Uterus (tissue), 4 donors: ENCODE data around the gene SLC39A12. TPM values are rescaled to one million over a fixed set of nuclear protein-coding genes. Genes with fewer than 3 reads are reported as not detected.

Experiments used
- DNase-seq, 2 donors: peaks; one replicate each; pipeline ENCODE4 v3.0.0-alpha.2; 2019 to 2020
- H3K27ac ChIP-seq, 2 donors: fragments of 200-600 bp; sonication (generic); 1 replicate in 1 of 2; 2 replicates in 1 of 2; pipeline ENCODE4 v1.5.1; 2016 to 2018
- H3K27me3 ChIP-seq, 2 donors: fragments of 200-600 bp; sonication (generic); one replicate each; pipeline ENCODE4 v1.5.1; 2018 to 2019; ENCODE audit warnings: control low read depth in 1 of 2
- H3K36me3 ChIP-seq, 2 donors: fragments of 200-600 bp; sonication (generic); one replicate each; pipeline ENCODE4 v1.5.1; 2019; ENCODE audit warnings: control low read depth in 1 of 2
- H3K4me1 ChIP-seq, 2 donors: fragments of 200-600 bp; sonication (generic); one replicate each; pipeline ENCODE4 v1.5.1; 2018 to 2019; ENCODE audit warnings: control low read depth in 1 of 2
- H3K4me3 ChIP-seq, 2 donors: fragments of 200-600 bp; sonication (generic); 1 replicate in 1 of 2; 2 replicates in 1 of 2; pipeline ENCODE4 v1.5.1; 2018 to 2019; ENCODE audit warnings: mild to moderate bottlenecking in 1 of 2
- H3K9me3 ChIP-seq, 2 donors: fragments of 200-600 bp; sonication (generic); one replicate each; pipeline ENCODE4 v1.5.1; 2019; ENCODE audit warnings: control low read depth in 1 of 2
- POLR2A ChIP-seq, 2 donors: fragments of 450-650 bp; IDR thresholded peaks; one replicate each; pipeline ENCODE4 v1.6.1; 2016; ENCODE audit warnings: antibody characterized with exemption in 2 of 2, mild to moderate bottlenecking in 1 of 2, moderate library complexity in 1 of 2
- intact Hi-C: fragments of 100-400 bp; cut with DNase I; formaldehyde crosslinking; loops from one replicate; pipeline ENCODE4 v1.15.1; 2023; ENCODE audit warnings: low total_unique reads
- total RNA-seq, 4 donors: library from RNA; depleted of rRNA in 3 of 4; stranded (reverse); fragments of >200 nt in 3 of 4; gene quantifications; one replicate each; pipeline versions ENCODE4 v1.1.0 to v1.2.4, GENCODE V29; 2014 to 2023
- TF ChIP-seq, protein P1 (sequence below), 4 experiments: fragments of 200-600 bp in 2 of 4; fragments of 450-650 bp in 2 of 4; sonication (generic) in 2 of 4; IDR thresholded peaks; one replicate each; pipeline ENCODE4 v1.5.1; 2016 to 2019; ENCODE audit warnings: antibody characterized with exemption in 4 of 4, mild to moderate bottlenecking in 2 of 4, moderate library complexity in 1 of 4
- donor health status: DM: yes; HTN: yes; CAD: no.

The SLC39A12 gene
- not detected for total RNA-seq

GRCh38 chr10:17951868-17952371 is at the start of gene SLC39A12:
Gene SLC39A12, plus strand, starts transcription at chr10:17951918. Its CDS starts 1,359 bp downstream, at chr10:17953277.
- Histone ChIP-seq H3K27me3 (no peaks in the 10 kb centered on the region), H3K27ac (no peak within 1 kb of the TSS), H3K4me3 (no peak within 1 kb of the TSS), H3K9me3 (no peaks in the 10 kb centered on the region), H3K36me3 (no peaks in the 10 kb centered on the region), H3K4me1 (no peaks in the 10 kb centered on the region)
- no peak for TF ChIP-seq POLR2A (IDR thresholded peaks at IDR 0.05)
- TF ChIP-seq, protein P1, sequence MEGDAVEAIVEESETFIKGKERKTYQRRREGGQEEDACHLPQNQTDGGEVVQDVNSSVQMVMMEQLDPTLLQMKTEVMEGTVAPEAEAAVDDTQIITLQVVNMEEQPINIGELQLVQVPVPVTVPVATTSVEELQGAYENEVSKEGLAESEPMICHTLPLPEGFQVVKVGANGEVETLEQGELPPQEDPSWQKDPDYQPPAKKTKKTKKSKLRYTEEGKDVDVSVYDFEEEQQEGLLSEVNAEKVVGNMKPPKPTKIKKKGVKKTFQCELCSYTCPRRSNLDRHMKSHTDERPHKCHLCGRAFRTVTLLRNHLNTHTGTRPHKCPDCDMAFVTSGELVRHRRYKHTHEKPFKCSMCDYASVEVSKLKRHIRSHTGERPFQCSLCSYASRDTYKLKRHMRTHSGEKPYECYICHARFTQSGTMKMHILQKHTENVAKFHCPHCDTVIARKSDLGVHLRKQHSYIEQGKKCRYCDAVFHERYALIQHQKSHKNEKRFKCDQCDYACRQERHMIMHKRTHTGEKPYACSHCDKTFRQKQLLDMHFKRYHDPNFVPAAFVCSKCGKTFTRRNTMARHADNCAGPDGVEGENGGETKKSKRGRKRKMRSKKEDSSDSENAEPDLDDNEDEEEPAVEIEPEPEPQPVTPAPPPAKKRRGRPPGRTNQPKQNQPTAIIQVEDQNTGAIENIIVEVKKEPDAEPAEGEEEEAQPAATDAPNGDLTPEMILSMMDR (IDR thresholded peaks at IDR 0.05) = no peak
- intact Hi-C loops = no loop called here
- no peak for DNase-seq

DNA sequence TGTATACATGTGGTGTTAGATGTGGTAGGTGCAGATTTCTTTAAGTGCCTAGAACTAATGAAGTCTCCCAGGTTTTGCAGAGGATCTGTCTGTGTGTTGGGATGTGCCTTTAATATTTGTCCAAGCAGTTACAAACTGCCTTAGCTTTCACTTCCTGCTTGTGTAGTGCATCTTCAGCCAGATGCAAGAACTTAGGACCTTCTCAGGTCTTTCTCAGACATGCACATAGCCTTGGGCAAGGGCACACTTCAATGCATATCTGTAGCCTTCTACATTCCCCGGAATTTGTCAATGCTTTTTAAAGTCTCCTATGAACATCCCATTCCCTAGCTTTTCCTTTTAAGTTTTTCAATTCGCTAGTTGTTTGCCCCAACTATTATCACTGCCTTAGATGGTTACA is 47.2 kb upstream of the SLC39A12 start:
- Histone ChIP-seq H3K27me3 (no peaks in the 10 kb centered on the region), H3K9me3 (no peaks in the 10 kb centered on the region), H3K4me1 (no peaks in the 10 kb centered on the region), H3K27ac (no peak overlapping the region), H3K4me3 (no peak overlapping the region), H3K36me3 (no peaks in the 10 kb centered on the region)
- DNase-seq = no peak
- TF ChIP-seq POLR2A (IDR thresholded peaks at IDR 0.05) = no peak
- TF ChIP-seq, protein P1 (IDR thresholded peaks at IDR 0.05) = no peak
- intact Hi-C loops = no loop called here

DNA sequence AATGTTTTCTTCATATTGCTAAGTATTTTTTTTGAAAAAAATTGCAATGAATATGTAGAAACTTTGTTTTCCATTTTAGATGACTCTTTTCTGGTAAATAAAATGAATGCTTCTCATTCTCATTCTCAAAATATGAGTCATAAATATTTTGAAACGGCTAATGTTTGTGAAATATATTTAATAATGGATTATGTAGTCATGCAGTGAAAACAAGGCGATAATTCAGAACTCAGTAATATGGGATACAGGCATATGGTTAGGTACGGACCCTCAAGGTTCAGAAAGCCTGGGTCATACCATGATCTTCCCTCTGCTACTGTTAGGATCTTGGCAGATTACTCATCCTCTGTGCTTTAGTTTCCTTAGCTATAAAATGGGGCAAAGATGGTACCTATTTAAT is 46.2 kb upstream of the SLC39A12 start:
- TF ChIP-seq, protein P1 (IDR thresholded peaks at IDR 0.05) = no peak
- TF ChIP-seq POLR2A (IDR thresholded peaks at IDR 0.05) = no peak
- Histone ChIP-seq H3K4me1 (no peaks in the 10 kb centered on the region), H3K36me3 (no peaks in the 10 kb centered on the region), H3K27ac (no peak overlapping the region), H3K4me3 (no peak overlapping the region), H3K27me3 (no peaks in the 10 kb centered on the region), H3K9me3 (no peaks in the 10 kb centered on the region)
- DNase-seq = no peak
- intact Hi-C loops = no loop called here

- Histone ChIP-seq H3K27ac (no peak overlapping the region), H3K4me3 (no peak overlapping the region), H3K4me1 (no peaks in the 10 kb centered on the region), H3K27me3 (no peaks in the 10 kb centered on the region), H3K9me3 (no peaks in the 10 kb centered on the region), H3K36me3 (no peaks in the 10 kb centered on the region)
- DNase-seq = no peak
- TF ChIP-seq, protein P1 (IDR thresholded peaks at IDR 0.05) = no peak
- TF ChIP-seq POLR2A (IDR thresholded peaks at IDR 0.05) = no peak
- intact Hi-C loops = no loop called here
These were observed 45.7 kb upstream of the SLC39A12 start for GRCh38 chr10:17906002-17906401.

GRCh38 chr10:17907641-17908040 is 44.1 kb upstream of the SLC39A12 start:
- H3K9me3 ChIP-seq = no peaks in the 10 kb centered on the region
- no peak overlapping the region for H3K27ac ChIP-seq
- H3K36me3 ChIP-seq = no peaks in the 10 kb centered on the region
- no peak for DNase-seq
- no peaks in the 10 kb centered on the region for H3K4me1 ChIP-seq
- TF ChIP-seq POLR2A (IDR thresholded peaks at IDR 0.05) = no peak
- TF ChIP-seq, protein P1 (IDR thresholded peaks at IDR 0.05) = no peak
- intact Hi-C loops = no loop called here
- H3K4me3 ChIP-seq = no peak overlapping the region
- no peaks in the 10 kb centered on the region for H3K27me3 ChIP-seq
